ENCODE measurements around the gene ECSIT.
"Not testable (repeated sequence)": the region's sequence is repeated elsewhere in the genome, so short reads cannot be mapped to it uniquely, and the experiment has no call there.

DNA sequence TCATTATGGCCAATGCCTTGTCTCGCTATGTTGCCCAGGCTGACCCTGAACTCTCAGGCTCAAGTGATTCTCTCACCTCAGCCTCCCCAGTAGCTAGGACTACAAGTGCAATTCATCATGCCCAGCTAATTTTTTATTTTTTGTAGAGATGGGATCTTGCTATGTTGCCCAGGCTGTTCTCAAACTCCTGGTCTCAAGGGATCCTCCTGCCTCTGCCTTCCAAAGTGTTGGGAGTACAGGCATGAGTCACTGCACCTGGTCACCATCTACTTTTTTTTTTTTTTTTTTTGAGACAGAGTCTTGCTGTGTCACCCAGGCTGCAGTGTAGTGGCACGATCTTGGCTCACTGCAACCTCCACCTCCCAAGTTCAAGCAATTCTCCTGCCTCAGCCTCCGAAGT is 53.6 kb downstream of the ECSIT start:
- not testable (repeated sequence) for TF ChIP-seq RFX5 (IDR thresholded peaks at IDR 0.05); SMC3 (IDR thresholded peaks at IDR 0.05); POLR2A (IDR thresholded peaks at IDR 0.05; ENCODE audit: low read length); POLR2AphosphoS2 (conservative IDR thresholded peaks at IDR 0.05; ENCODE audit: low read length); EP300 (IDR thresholded peaks at IDR 0.05); RAD21 (conservative IDR thresholded peaks at IDR 0.05 in 1 of 2, IDR thresholded peaks at IDR 0.05 in 1 of 2); HOXB13 (CRISPR knock-in tag; IDR thresholded peaks at IDR 0.05; ENCODE audit: low read depth); EHMT2 (IDR thresholded peaks at IDR 0.05; ENCODE audit: low read depth); FOSB (CRISPR knock-in tag; IDR thresholded peaks at IDR 0.05)
- TF ChIP-seq, protein P1, sequence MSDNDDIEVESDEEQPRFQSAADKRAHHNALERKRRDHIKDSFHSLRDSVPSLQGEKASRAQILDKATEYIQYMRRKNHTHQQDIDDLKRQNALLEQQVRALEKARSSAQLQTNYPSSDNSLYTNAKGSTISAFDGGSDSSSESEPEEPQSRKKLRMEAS (IDR thresholded peaks at IDR 0.05): not testable (repeated sequence)
- TF ChIP-seq, protein P2, sequence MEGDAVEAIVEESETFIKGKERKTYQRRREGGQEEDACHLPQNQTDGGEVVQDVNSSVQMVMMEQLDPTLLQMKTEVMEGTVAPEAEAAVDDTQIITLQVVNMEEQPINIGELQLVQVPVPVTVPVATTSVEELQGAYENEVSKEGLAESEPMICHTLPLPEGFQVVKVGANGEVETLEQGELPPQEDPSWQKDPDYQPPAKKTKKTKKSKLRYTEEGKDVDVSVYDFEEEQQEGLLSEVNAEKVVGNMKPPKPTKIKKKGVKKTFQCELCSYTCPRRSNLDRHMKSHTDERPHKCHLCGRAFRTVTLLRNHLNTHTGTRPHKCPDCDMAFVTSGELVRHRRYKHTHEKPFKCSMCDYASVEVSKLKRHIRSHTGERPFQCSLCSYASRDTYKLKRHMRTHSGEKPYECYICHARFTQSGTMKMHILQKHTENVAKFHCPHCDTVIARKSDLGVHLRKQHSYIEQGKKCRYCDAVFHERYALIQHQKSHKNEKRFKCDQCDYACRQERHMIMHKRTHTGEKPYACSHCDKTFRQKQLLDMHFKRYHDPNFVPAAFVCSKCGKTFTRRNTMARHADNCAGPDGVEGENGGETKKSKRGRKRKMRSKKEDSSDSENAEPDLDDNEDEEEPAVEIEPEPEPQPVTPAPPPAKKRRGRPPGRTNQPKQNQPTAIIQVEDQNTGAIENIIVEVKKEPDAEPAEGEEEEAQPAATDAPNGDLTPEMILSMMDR (IDR thresholded peaks at IDR 0.05): not testable (repeated sequence)
- TF ChIP-seq, protein P3, sequence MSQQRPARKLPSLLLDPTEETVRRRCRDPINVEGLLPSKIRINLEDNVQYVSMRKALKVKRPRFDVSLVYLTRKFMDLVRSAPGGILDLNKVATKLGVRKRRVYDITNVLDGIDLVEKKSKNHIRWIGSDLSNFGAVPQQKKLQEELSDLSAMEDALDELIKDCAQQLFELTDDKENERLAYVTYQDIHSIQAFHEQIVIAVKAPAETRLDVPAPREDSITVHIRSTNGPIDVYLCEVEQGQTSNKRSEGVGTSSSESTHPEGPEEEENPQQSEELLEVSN (IDR thresholded peaks at IDR 0.05; ENCODE audit: borderline replicate concordance, low read depth): not testable (repeated sequence)
